A673 (cell line): ENCODE measurements around the gene TENM4. TPM values are rescaled to one million over a fixed set of nuclear protein-coding genes. Genes with fewer than 3 reads are reported as not detected.
"Not testable (repeated sequence)": the region's sequence is repeated elsewhere in the genome, so short reads cannot be mapped to it uniquely, and the experiment has no call there.

ENCODE experiments used
- BruUV-seq: library from RNA; stranded (reverse); fragments of 400-500 nt; replicated peaks from 2 replicates; lab custom pipeline; 2021; lab: Mats Ljungman, UMichigan
- CTCF ChIA-PET: fragments of 300-600 bp; sonication (Branson Sonifier 250); formaldehyde crosslinking; loops from one replicate; lab custom pipeline; 2022; ENCODE audit warnings: antibody characterized with exemption; lab: Charles Lee
- POLR2A ChIA-PET: fragments of 300-600 bp; sonication (Branson Sonifier 250); formaldehyde crosslinking; loops from one replicate; lab custom pipeline; 2022; ENCODE audit warnings: antibody characterized with exemption; ENCODE audit not compliant: low non-redundant PET; lab: Charles Lee
- DNase-seq: peaks from one replicate; pipeline ENCODE4 v3.0.0-alpha.2; 2015; ENCODE audit warnings: low spot score
- H3K27ac ChIP-seq: fragments of 200-600 bp; sonication (generic); 2 replicates; pipeline ENCODE4 v1.5.1; 2016; ENCODE audit warnings: mixed run types, low read depth, mild to moderate bottlenecking, mixed read lengths, antibody characterized with exemption, low read length; ENCODE audit not compliant: poor library complexity, severe bottlenecking
- H3K27me3 ChIP-seq: fragments of 200-600 bp; sonication (generic); replicated peaks from 2 replicates; pipeline ENCODE4 v1.6.1; 2017; ENCODE audit warnings: mixed run types, low read depth, mild to moderate bottlenecking, mixed read lengths, antibody characterized with exemption, low read length; ENCODE audit not compliant: insufficient read depth, poor library complexity
- H3K36me3 ChIP-seq: fragments of 200-600 bp; sonication (generic); 2 replicates; pipeline ENCODE4 v1.6.1; 2016; ENCODE audit warnings: mixed run types, mild to moderate bottlenecking, mixed read lengths, antibody characterized with exemption, low read length; ENCODE audit not compliant: insufficient read depth, poor library complexity, severe bottlenecking
- H3K4me1 ChIP-seq: fragments of 200-600 bp; sonication (generic); 2 replicates; pipeline ENCODE4 v1.6.1; 2017; ENCODE audit warnings: mixed run types, mild to moderate bottlenecking, mixed read lengths, antibody characterized with exemption, low read length; ENCODE audit not compliant: insufficient read depth, poor library complexity, severe bottlenecking
- H3K4me3 ChIP-seq: fragments of 200-600 bp; sonication (generic); 2 replicates; pipeline ENCODE4 v1.5.1; 2016; ENCODE audit warnings: low read depth, mixed run types, mild to moderate bottlenecking, mixed read lengths, low read length; ENCODE audit not compliant: poor library complexity, severe bottlenecking
- H3K9me3 ChIP-seq: fragments of 200-600 bp; sonication (generic); 2 replicates; pipeline ENCODE4 v1.6.1; 2016; ENCODE audit warnings: mixed run types, low read depth, mild to moderate bottlenecking, mixed read lengths, antibody characterized with exemption, low read length; ENCODE audit not compliant: poor library complexity, severe bottlenecking
- EZH2 ChIP-seq: fragments of 200-600 bp; sonication (generic); IDR thresholded peaks from 2 replicates; pipeline ENCODE4 v1.6.1; 2017; ENCODE audit warnings: borderline replicate concordance, low read depth, mild to moderate bottlenecking, mixed read lengths, antibody characterized with exemption, low read length; ENCODE audit not compliant: poor library complexity, severe bottlenecking
- intact Hi-C: fragments of 100-400 bp; cut with micrococcal nuclease; formaldehyde crosslinking; loops from one replicate; pipeline ENCODE4 v1.10.0; 2022; ENCODE audit not compliant: unreplicated experiment
- total RNA-seq: library from RNA; stranded (reverse); gene quantifications from 2 replicates; pipeline ENCODE4 v1.2.3, GENCODE V29; 2021
- TF ChIP-seq, protein P1 (sequence below): fragments of 300-800, 200-600 bp; sonication (generic); conservative IDR thresholded peaks from 2 replicates; pipeline ENCODE4 v1.5.1; 2017; ENCODE audit warnings: low read depth, mild to moderate bottlenecking, antibody characterized with exemption, low read length, moderate library complexity, mixed read lengths

TENM4 gene
- total RNA-seq, 1 experiment from 2014 or later: 0.11 TPM

DNA sequence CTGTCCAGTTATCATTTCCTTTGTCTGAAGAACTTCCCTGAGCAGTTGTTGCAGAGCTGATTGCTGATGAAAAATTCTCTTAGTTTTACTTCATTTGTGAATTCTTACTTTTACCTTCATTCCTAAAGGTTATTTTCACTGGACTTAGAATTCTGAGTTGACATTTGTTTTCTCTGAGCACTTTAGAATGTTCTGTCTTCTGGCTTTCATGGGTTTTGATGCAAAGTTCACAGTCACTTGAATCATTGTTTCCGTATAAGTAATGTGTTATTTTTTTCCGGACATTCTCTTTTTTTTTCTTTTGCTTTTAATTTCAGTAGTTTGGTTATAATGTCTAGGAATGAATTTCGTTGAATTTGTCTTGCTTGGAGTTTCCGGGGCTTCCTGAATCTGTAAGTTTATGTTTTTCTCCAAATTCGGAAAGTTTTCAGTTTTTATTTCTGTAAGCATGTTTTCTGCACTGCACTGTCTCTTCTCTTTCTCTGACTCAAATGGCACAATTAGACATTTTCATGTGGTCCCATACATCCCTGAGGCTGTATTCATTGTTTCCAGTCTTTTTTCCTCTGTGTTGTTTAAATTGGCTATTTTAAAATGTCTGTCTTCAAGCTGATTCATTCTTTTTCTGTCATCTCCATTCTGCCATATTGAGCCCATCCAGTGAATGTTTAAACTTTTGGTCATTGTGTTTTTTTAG is 797.7 kb downstream of the TENM4 start:
- CTCF ChIA-PET: no interaction called here
- H3K4me3 ChIP-seq: no peak overlapping the region
- POLR2A ChIA-PET: no interaction called here
- intact Hi-C loops: no loop called here
- no TSS peak for BruUV-seq
- no peaks in the 10 kb centered on the region for H3K4me1 ChIP-seq
- no peaks in the 10 kb centered on the region for H3K9me3 ChIP-seq
- peaks cover 16% of the 10 kb centered on the region for H3K27me3 ChIP-seq
- no peak overlapping the region for H3K27ac ChIP-seq
- H3K36me3 ChIP-seq: no peaks in the 10 kb centered on the region
- no peak for TF ChIP-seq EZH2
- TF ChIP-seq, protein P1, sequence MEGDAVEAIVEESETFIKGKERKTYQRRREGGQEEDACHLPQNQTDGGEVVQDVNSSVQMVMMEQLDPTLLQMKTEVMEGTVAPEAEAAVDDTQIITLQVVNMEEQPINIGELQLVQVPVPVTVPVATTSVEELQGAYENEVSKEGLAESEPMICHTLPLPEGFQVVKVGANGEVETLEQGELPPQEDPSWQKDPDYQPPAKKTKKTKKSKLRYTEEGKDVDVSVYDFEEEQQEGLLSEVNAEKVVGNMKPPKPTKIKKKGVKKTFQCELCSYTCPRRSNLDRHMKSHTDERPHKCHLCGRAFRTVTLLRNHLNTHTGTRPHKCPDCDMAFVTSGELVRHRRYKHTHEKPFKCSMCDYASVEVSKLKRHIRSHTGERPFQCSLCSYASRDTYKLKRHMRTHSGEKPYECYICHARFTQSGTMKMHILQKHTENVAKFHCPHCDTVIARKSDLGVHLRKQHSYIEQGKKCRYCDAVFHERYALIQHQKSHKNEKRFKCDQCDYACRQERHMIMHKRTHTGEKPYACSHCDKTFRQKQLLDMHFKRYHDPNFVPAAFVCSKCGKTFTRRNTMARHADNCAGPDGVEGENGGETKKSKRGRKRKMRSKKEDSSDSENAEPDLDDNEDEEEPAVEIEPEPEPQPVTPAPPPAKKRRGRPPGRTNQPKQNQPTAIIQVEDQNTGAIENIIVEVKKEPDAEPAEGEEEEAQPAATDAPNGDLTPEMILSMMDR: no peak
- DNase-seq: no peak

DNA sequence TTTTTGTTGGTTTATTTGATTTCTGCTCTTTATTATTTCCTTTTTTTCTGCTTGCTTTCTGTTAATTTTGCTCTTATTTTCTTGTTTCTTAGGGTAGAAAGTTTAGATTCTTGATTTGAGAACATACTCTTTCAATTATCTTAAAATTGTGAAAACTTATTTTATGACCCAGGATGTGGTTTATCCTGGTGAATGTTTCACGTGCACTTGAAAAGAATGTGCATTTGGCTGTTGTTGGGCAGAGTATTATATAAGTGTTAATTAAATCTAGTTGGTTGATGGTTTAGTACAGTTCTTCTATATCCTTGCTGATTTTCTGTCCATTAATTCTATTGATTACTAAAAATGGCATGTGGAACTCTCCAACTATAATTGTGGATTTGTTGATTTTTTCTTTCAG is 799.3 kb downstream of the TENM4 start:
- intact Hi-C loops: no loop called here
- Histone ChIP-seq H3K9me3 (no peaks in the 10 kb centered on the region), H3K27me3 (peaks cover 19% of the 10 kb centered on the region), H3K4me3 (no peak overlapping the region), H3K27ac (no peak overlapping the region), H3K36me3 (no peaks in the 10 kb centered on the region), H3K4me1 (no peaks in the 10 kb centered on the region)
- TF ChIP-seq, protein P1: no peak
- TF ChIP-seq EZH2: no peak
- POLR2A ChIA-PET: no interaction called here
- DNase-seq: no peak
- BruUV-seq: no TSS peak
- CTCF ChIA-PET: no interaction called here

DNA sequence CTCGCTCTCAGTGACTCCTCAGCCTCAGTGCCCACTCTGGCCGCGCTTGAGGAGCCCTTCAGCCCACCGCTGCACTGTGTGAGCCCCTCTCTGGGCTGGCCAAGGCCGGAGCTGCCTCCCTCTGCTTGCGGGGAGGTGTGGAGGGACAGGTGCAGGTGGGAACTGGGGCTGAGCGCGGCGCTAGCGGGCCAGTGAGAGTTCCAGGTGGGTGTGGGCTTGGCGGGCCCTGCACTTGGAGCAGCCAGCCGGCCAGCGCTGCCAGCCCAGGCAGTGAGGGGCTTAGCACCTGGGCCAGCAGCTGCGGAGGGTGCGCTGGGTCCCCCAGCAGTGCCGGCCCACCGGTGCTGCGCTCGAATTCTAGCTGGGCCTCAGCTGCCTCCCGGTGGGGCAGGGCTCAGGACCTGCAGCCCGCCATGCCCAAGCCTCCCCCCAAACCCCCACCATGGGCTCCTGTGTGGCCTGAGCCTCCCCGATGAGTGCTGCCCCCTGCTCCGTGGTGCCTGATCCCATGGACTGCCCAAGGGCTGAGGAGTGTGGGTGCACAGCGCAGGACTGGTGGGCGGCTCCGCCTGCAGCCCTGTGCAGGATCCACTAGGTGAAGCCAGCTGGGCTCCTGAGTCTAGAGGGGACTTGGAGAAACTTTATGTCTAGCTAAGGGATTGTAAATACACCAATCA is 802.0 kb downstream of the TENM4 start:
- no peaks in the 10 kb centered on the region for H3K9me3 ChIP-seq
- H3K4me3 ChIP-seq: no peak overlapping the region
- TF ChIP-seq, protein P1: no peak
- TF ChIP-seq EZH2: no peak
- intact Hi-C loops: no loop called here
- CTCF ChIA-PET: no interaction called here
- no peaks in the 10 kb centered on the region for H3K36me3 ChIP-seq
- H3K27me3 ChIP-seq: peaks cover 31% of the 10 kb centered on the region
- no peak overlapping the region for H3K27ac ChIP-seq
- H3K4me1 ChIP-seq: no peaks in the 10 kb centered on the region
- POLR2A ChIA-PET: interaction anchor here (0.7 kb wide), 1 partner anchor 358 kb away, joined by 3 read pairs; no protein-coding TSS in a partner anchor
- no TSS peak for BruUV-seq
- DNase-seq: no peak

DNA sequence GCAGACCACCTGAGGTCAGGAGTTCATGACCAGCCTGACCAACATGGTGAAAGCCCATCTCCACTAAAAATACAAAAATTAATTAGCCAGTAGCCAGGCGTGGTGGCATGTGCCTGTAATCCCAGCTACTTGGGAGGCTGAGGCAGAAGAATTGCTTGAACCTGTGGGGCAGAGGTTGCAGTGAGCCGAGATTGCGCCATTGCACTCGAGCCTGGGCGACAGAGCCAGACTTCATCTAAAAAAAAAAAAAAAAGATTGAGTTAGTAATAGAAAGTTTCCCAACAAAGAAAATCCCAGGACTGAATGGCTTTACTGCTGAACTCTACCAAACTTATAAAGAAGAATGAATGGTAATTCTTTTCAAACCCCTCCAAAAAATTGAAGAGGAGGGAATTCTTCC is 803.3 kb downstream of the TENM4 start:
- H3K36me3 ChIP-seq, intact Hi-C loops, H3K27ac ChIP-seq, H3K4me1 ChIP-seq, DNase-seq, H3K9me3 ChIP-seq, H3K4me3 ChIP-seq, POLR2A ChIA-PET, BruUV-seq, CTCF ChIA-PET: not testable (repeated sequence)
- H3K27me3 ChIP-seq: peaks cover 31% of the 10 kb centered on the region
